ENCODE results near the gene SSBP3. TPM values are rescaled to one million over a fixed set of nuclear protein-coding genes. Genes with fewer than 3 reads are reported as not detected.
"Not testable (repeated sequence)": the region's sequence is repeated elsewhere in the genome, so short reads cannot be mapped to it uniquely, and the experiment has no call there.

The SSBP3 gene
- total RNA-seq, 1 experiment from 2014 or later: 56.0 TPM

- Histone ChIP-seq H3K36me3 (no peaks in the 10 kb centered on the region), H3K4me1 (replicated peaks) (no peaks in the 10 kb centered on the region), H3K9me3 (replicated peaks) (no peaks in the 10 kb centered on the region), H3K27ac (no peak overlapping the region), H3K4me3 (no peak overlapping the region), H3K27me3 (replicated peaks) (no peaks in the 10 kb centered on the region)
- no peak for DNase-seq (ENCODE audit: low read depth in 1 of 2, low spot score in 2 of 2)
These were observed 14.9 kb upstream of the SSBP3 start for GRCh38 chr1:54421101-54421504.

DNA sequence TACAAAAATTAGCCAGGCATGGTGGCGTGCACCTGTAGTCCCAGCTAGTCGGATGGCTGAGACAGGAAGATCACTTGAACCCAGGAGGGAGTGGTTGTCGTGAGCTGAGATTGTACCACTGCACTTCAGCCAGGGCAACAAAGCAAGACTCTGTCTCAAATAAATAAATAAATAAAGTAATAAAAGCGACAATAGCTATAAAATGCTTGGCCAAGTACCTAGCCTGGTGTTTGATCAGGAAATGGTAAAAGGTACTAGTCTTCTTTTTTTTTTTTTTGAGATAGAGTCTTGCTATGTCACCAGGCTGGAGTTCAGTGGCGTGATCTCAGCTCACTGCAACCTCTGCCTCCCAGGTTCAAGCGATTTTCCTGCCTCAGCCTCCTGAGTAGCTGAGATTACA, 12.4 kb upstream of the SSBP3 start:
- H3K4me1 ChIP-seq (replicated peaks); H3K9me3 ChIP-seq (replicated peaks); H3K27ac ChIP-seq; H3K36me3 ChIP-seq; H3K27me3 ChIP-seq (replicated peaks); DNase-seq (ENCODE audit: low read depth in 1 of 2, low spot score in 2 of 2); H3K4me3 ChIP-seq: not testable (repeated sequence)

GRCh38 chr1:54417123-54417522, 10.9 kb upstream of the SSBP3 start:
- Histone ChIP-seq H3K4me3 (no peak overlapping the region), H3K36me3 (no peaks in the 10 kb centered on the region), H3K27me3 (replicated peaks) (no peaks in the 10 kb centered on the region), H3K27ac (no peak overlapping the region), H3K9me3 (replicated peaks) (no peaks in the 10 kb centered on the region), H3K4me1 (replicated peaks) (peaks cover 10% of the 10 kb centered on the region)
- DNase-seq (ENCODE audit: low read depth in 1 of 2, low spot score in 2 of 2): no peak

DNA sequence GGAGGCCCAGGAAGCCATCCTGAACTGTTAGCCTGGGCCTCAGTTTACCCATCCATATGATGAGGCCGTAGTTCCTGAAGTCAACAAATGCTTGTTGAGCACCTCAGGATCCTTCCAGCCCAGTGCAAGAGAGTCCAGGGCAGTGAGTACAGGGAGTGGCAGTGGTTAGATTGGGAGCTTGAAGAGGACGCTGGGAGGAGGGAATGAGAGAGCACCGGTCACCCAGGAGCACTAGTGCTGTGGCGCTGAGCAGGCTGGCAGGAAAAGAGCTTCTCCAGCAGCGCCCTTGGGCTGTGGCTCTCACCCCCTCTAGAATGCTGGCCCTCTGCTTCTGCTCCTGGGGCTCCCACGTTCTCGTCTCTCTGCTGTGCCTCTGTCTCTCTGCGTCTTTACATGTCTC, 10.2 kb upstream of the SSBP3 start:
- Histone ChIP-seq H3K27me3 (replicated peaks) (no peaks in the 10 kb centered on the region), H3K27ac (no peak overlapping the region), H3K9me3 (replicated peaks) (no peaks in the 10 kb centered on the region), H3K36me3 (no peaks in the 10 kb centered on the region), H3K4me1 (replicated peaks) (peaks cover 10% of the 10 kb centered on the region), H3K4me3 (no peak overlapping the region)
- no peak for DNase-seq (ENCODE audit: low read depth in 1 of 2, low spot score in 2 of 2)

DNA sequence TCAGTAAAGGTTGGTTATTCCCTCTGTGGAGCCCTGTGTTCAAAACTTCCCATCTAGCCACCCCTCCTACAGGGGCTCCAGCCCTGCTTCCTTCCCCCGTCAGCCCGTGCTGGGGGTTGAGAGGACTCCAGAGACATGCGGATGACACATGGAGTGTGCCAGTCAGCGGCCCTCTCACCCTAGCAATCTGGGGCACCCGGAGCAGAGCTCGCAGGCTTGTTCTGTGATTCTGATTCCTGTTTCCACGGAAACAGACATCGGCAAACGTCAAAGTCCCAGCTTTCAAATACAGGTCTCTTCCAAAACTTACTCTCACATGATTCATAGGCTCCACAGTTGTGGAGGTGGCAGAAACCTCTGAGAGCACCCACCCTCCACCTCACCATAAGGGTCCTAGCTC, 9.8 kb upstream of the SSBP3 start:
- H3K9me3 ChIP-seq (replicated peaks): no peaks in the 10 kb centered on the region
- H3K27me3 ChIP-seq (replicated peaks): no peaks in the 10 kb centered on the region
- H3K27ac ChIP-seq: no peak overlapping the region
- no peaks in the 10 kb centered on the region for H3K36me3 ChIP-seq
- no peak overlapping the region for H3K4me3 ChIP-seq
- no peak for DNase-seq (ENCODE audit: low read depth in 1 of 2, low spot score in 2 of 2)
- peaks cover 10% of the 10 kb centered on the region for H3K4me1 ChIP-seq (replicated peaks)

- Histone ChIP-seq H3K4me1 (replicated peaks) (peaks cover 10% of the 10 kb centered on the region), H3K36me3 (no peaks in the 10 kb centered on the region), H3K27ac (no peak overlapping the region), H3K27me3 (replicated peaks) (no peaks in the 10 kb centered on the region), H3K9me3 (replicated peaks) (no peaks in the 10 kb centered on the region), H3K4me3 (no peak overlapping the region)
- no peak for DNase-seq (ENCODE audit: low read depth in 1 of 2, low spot score in 2 of 2)
These were observed 9.3 kb upstream of the SSBP3 start for GRCh38 chr1:54415533-54415932.

DNA sequence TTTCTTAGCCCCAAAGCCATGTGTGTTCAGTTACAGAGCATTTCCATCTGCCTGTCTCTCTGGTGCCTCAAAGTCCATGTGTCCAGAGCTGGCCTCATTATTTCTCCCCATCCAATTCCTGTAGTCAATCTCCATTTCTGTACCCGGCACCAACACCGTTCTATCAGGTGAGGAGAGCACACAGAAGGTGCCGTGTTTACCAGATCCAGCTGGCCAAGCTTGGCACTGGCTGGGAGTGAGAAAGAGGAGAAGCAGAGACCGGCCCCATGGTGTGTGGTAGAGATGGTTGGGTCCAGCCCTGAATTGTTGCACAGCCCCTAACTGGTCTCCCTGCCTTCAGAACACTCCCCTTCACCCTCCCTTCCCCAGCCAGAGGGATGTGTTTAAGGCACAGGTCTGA, 7.5 kb upstream of the SSBP3 start:
- Histone ChIP-seq H3K4me1 (replicated peaks) (peaks cover 18% of the 10 kb centered on the region), H3K9me3 (replicated peaks) (no peaks in the 10 kb centered on the region), H3K4me3 (no peak overlapping the region), H3K27ac (no peak overlapping the region), H3K36me3 (no peaks in the 10 kb centered on the region), H3K27me3 (replicated peaks) (no peaks in the 10 kb centered on the region)
- DNase-seq (ENCODE audit: low read depth in 1 of 2, low spot score in 2 of 2): no peak

DNA sequence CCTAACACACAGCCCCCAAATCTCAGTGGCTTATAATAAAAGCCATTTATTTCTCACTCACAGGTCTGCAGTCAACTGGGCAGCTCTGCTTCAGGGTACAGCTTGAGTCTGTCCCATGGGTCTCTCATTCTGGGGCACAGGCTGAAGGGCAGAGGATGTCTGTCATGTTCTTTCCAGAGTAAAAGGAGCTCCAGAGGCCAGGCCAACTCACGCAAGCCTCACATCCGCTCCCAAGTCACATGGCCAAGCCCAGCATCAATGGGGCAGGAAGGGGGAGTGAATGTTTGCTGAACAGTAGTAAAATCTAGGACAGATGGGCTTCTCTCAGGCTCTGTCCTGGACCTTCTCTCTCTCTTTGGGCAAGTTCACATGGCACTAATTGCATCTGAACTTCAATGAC, 7.1 kb upstream of the SSBP3 start:
- no peak overlapping the region for H3K4me3 ChIP-seq
- peaks cover 23% of the 10 kb centered on the region for H3K4me1 ChIP-seq (replicated peaks)
- H3K9me3 ChIP-seq (replicated peaks): no peaks in the 10 kb centered on the region
- H3K27ac ChIP-seq: no peak overlapping the region
- H3K36me3 ChIP-seq: no peaks in the 10 kb centered on the region
- no peaks in the 10 kb centered on the region for H3K27me3 ChIP-seq (replicated peaks)
- DNase-seq (ENCODE audit: low read depth in 1 of 2, low spot score in 2 of 2): peak; percentile 41 to 53

DNA sequence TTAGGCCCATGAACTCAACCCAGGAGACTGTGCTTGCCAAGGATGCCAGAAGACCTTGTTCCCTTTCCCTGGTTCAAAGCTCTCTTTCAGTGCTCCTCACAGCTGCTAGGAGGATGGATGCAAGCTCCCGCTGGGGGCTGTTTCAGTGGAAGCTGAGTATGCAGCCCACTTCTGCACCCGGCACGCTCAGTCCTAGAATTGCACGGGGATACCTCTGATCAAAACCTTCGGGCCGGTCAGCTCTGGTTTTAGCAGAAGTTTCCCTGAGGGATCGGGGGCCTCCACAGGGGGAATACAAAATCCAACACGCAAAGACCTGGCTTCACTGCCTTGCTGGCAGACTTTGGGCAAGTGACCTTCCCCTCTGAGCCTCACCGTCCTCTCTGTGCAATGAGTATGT, 4.2 kb upstream of the SSBP3 start:
- DNase-seq (ENCODE audit: low read depth in 1 of 2, low spot score in 2 of 2): no peak
- H3K4me1 ChIP-seq (replicated peaks): peaks cover 30% of the 10 kb centered on the region
- no peaks in the 10 kb centered on the region for H3K27me3 ChIP-seq (replicated peaks)
- peaks cover 3% of the 10 kb centered on the region for H3K36me3 ChIP-seq
- no peaks in the 10 kb centered on the region for H3K9me3 ChIP-seq (replicated peaks)
- H3K4me3 ChIP-seq: no peak overlapping the region
- H3K27ac ChIP-seq: no peak overlapping the region

- Histone ChIP-seq H3K36me3 (peaks cover 8% of the 10 kb centered on the region), H3K27ac (no peak overlapping the region), H3K9me3 (replicated peaks) (no peaks in the 10 kb centered on the region), H3K4me3 (no peak overlapping the region), H3K27me3 (replicated peaks) (no peaks in the 10 kb centered on the region), H3K4me1 (replicated peaks) (peaks cover 38% of the 10 kb centered on the region)
- DNase-seq (ENCODE audit: low read depth in 1 of 2, low spot score in 2 of 2): no peak
These were observed 3.3 kb upstream of the SSBP3 start for GRCh38 chr1:54409156-54410142.

GRCh38 chr1:54408147-54409066, 2.2 kb upstream of the SSBP3 start:
- peaks cover 18% of the 10 kb centered on the region for H3K36me3 ChIP-seq
- no peaks in the 10 kb centered on the region for H3K27me3 ChIP-seq (replicated peaks)
- peaks cover 44% of the 10 kb centered on the region for H3K4me1 ChIP-seq (replicated peaks)
- no peak overlapping the region for H3K4me3 ChIP-seq
- no peaks in the 10 kb centered on the region for H3K9me3 ChIP-seq (replicated peaks)
- peak; percentile 72 to 74 for DNase-seq (ENCODE audit: low read depth in 1 of 2, low spot score in 2 of 2)
- H3K27ac ChIP-seq: peak overlapping the region; percentile 47

GRCh38 chr1:54407404-54408146, 1.4 kb upstream of the SSBP3 start:
- Histone ChIP-seq H3K27ac (peak overlapping the region; percentile 47), H3K9me3 (replicated peaks) (no peaks in the 10 kb centered on the region), H3K4me1 (replicated peaks) (peaks cover 44% of the 10 kb centered on the region), H3K36me3 (peaks cover 26% of the 10 kb centered on the region), H3K4me3 (peak overlapping the region; percentile 89), H3K27me3 (replicated peaks) (no peaks in the 10 kb centered on the region)
- DNase-seq (ENCODE audit: low read depth in 1 of 2, low spot score in 2 of 2): peak; percentile 78 to 92

- Histone ChIP-seq H3K4me1 (replicated peaks) (peaks cover 44% of the 10 kb centered on the region), H3K27ac (peak overlapping the region; percentile 47), H3K27me3 (replicated peaks) (no peaks in the 10 kb centered on the region), H3K36me3 (peaks cover 31% of the 10 kb centered on the region), H3K4me3 (peak overlapping the region; percentile 89), H3K9me3 (replicated peaks) (no peaks in the 10 kb centered on the region)
- DNase-seq (ENCODE audit: low read depth in 1 of 2, low spot score in 2 of 2): no peak
These were observed 885 bp upstream of the SSBP3 start for GRCh38 chr1:54407154-54407403.
